B cell (primary cell): ENCODE data around the gene CCDC57.

Source experiments
- CTCF ChIP-seq: fragments of 200-600 bp; IDR thresholded peaks from one replicate; pipeline ENCODE4 v1.8.0; 2022; ENCODE audit warnings: antibody characterized with exemption, mild to moderate bottlenecking
- EZH2 ChIP-seq: IDR thresholded peaks from 2 replicates; pipeline ENCODE4 v1.6.1; 2012; ENCODE audit warnings: borderline replicate concordance, low read depth, mild to moderate bottlenecking, moderate library complexity, low read length; ENCODE audit not compliant: insufficient read depth, poor library complexity, severe bottlenecking

GRCh38 chr17:82247856-82248671, 35.4 kb upstream of the CCDC57 start:
- no peak for TF ChIP-seq CTCF
- TF ChIP-seq EZH2, result no peak
